GM12891 (cell line): ENCODE results near the gene PTGFRN.

Source experiments
- POLR2A ChIP-seq: IDR thresholded peaks from 2 replicates; pipeline ENCODE4 v1.6.1; 2011; ENCODE audit warnings: low read depth, low read length, control low read depth
- POLR2AphosphoS5 ChIP-seq: IDR thresholded peaks from 2 replicates; pipeline ENCODE4 v1.6.1; 2011; ENCODE audit warnings: low read depth, low read length, control low read depth

DNA sequence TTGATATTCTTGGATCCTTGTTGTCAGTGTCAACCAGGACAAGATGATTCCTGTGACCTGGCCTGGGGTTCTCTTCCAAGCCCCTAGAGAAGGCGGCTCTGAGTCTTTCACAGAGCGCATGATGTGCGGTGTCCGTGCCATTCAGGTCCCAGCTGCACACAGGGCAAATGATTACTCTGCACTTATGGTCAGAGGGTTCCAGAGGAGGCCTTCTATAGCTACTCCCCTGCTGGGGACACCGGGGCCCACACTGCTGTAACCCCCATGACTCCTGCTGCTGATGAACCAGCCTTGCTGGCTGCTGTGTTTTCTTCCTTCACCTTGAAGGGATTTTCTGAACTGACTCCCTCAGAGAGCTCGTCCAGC lies 1.5 kb downstream of the PTGFRN start:
- TF ChIP-seq POLR2A, result no peak
- no peak for TF ChIP-seq POLR2AphosphoS5
